OCI-M2 (cell line): ENCODE measurements around the gene LFNG.

Source experiments
- DNase-seq: peaks from one replicate; lab custom pipeline; 2025; ENCODE audit not compliant: unreplicated experiment; lab: John Stamatoyannopoulos, UW

LFNG gene

DNA sequence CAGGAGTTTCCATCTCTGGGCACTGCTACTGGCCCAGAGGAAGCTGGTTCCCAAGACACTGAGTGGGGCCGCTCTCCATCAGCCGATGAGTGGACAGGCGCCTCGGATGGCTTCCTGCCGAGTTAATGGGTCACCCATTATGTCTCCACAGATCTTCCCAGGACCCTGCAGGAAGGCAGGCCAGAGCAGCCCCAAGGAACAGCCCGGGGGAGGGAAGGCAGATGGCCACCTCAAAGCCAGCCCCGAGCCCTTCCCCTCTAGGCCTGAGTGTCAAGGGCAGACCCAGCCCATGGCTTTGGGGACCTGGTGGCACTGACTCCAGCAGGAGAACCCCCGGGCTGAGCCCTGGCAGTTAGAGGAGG is 3.4 kb upstream of the LFNG start:
- DNase-seq: no peak

DNA sequence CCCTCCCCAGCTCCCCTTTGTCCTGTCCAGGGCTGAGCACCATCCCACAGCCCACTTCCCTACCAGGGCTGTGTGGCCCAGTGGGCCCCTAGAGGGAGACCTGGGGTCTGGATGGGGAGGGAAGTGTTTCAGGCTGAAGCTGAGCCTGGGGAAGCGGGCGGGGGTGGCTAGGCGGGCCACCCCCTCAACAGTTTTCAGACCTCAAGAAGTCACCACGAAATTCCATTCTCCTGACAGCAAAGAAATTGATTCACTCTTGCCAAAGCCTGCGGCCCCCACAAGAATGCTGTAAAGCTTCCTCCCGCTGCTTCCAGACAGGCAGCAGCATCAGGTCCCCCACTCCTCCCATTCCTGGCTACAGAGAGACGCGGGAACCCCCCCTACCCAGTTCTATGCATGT is 2.5 kb upstream of the LFNG start:
- DNase-seq: no peak

DNA sequence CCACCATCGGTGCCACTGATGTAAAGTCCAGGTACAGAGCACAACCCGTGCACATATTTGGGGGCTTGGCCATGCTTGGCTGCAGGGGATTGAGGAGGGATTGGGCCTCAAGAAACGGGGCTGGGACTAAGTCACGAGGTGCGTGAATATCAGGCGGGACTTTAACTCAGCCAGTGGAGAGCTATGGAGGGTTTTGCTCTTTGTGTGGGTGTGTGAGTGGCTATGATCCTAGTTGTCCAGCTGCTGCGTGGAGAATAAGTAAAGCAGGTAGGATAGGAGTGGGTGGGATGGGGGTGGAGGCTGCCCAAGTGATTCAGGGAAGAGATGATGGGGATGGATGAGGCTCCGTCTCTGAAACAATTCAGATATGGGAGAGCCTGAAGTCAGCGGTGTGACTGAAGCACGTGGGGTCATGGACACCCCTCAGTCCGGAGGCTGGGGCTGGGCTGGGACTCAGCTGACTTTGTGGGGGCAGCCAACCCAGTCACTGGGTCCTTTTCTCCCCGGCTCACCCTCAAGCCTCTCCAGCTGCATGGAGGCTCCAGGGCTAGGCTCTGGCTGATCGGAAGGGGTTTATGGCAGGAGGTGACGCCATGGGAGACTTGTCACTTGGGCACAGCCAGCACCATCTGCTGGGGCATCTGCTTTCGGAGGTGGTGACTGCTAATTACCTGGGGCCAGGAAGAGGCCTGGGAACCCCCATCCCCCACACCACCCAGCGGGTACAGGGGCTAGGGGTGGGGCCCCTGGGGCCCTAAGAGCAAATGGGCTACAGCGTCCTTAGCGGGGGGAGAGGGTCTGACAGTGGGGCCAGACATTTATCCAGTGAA is 1.7 kb upstream of the LFNG start:
- DNase-seq: no peak

DNA sequence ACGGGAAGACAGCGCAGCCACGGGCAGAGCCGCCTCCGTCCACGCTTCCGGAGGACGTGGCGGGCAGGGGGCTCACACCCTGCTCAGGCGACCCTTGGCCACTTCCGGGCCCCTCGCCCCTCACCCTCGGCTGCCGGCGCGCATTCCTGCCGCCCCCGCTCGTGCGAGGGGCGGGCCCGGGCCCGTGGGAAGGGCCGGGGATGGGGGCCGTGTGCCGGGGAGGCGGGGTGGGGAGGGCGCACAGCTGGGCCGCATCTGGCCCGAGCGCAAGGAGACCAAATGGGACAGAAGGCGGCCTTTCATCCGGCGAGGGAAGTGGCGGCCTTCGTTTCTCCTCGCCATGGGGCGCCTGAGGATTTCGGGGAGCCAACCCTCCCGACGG is 846 bp upstream of the LFNG start:
- no peak for DNase-seq

DNA sequence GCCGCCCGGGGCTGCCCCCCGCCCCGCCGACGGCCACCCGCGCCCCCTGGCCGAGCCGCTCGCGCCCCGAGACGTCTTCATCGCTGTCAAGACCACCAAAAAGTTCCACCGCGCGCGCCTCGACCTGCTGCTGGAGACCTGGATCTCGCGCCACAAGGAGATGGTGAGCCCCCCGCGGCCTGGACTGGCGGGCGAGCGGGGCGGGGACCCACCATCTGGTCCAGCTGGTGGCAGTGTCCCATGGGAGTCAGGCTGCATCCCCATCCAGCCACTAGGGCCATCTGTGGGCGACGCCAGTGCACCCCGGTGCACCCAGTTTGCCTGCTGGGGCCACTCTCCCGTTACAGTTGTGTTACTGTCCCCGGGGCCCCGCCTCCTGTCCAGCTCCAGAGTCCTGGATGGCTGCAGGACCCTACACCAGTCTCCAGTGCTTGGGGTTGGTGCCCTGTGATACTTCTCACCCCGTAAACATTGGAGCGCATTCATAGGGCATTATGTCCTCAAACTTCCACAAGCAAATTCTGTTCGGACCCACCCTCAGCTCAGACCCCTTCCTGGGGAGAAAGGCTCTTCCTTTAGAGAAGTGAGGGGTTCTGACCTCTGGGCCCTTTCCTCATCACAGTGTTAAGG is 672 bp downstream of the LFNG start:
- no peak for DNase-seq

DNA sequence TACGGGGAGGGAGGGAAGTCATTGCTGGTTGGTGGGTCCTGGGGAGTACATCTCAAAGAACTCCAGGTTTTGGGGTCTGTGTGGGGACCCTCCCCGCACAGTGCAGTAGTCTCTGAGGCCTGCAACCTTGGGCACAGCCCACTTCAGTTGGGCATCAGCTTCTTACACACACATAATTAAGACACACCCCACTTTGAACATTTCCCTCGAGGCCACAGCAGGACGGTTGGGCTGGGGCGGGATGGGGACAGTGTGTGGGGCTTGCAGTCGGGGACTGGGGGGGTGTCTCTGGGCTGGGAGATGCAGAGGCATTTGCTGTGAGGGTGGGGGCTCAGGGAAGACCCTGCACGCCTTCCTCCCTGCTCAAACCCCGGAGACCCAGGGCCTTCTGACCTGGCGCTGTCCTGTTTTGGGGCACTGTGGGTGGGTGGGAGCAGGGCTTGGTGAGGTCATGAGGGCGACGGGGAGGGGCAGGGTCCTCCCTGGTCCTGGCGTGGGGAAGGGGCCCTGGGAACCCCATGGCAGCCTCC is 1.3 kb downstream of the LFNG start:
- DNase-seq: no peak

DNA sequence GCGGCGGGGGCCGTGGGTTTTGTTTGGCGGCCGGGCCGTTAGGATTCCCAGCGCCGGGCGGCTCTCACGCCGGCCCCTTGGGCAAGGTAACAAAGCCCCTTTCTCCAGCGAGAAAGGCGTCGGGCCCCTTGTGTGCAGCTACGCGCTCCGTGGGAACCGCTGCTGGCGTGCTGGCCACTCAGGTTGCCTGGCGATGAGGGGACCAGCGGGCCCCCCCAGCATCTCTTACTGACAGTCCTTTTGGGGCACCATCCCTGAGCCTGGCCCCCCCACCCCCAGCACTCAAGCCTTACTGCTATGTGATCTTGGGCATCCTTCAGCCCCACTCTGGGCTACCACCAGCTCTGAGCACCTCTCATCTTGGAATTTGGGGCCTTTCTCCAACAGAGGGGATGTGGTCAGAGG is 1.8 kb downstream of the LFNG start:
- no peak for DNase-seq

DNA sequence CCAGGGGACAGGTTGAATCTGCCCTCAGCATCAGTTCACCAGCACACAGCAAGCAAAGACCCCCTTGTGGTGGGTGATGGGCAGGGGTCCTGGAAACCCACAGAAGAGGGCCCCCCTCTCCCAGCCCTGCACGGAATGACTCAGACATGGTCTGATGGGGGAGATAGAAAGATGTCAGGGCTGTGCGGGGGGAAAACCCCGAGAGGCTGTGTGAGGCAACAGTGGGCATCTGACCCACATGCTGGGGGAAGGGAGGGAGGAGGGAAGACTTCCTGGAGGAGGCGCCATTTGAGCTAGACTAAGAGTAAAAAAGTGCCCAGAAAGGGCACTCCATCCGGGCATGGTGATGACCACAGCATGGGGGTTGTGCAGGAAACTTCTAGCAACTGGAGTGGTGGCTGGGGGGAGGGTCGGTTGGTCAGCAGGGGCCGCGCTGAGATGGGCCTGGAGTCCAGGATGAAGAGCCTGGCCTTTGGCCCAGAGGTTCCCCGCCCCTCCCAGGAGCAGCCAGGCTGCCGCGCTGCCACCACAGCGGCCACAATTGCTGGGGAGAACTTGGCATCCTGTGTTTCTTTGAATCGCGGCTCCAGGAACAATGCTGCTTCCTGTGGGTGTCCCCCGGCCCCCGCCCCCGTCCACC is 2.5 kb downstream of the LFNG start:
- no peak for DNase-seq

DNA sequence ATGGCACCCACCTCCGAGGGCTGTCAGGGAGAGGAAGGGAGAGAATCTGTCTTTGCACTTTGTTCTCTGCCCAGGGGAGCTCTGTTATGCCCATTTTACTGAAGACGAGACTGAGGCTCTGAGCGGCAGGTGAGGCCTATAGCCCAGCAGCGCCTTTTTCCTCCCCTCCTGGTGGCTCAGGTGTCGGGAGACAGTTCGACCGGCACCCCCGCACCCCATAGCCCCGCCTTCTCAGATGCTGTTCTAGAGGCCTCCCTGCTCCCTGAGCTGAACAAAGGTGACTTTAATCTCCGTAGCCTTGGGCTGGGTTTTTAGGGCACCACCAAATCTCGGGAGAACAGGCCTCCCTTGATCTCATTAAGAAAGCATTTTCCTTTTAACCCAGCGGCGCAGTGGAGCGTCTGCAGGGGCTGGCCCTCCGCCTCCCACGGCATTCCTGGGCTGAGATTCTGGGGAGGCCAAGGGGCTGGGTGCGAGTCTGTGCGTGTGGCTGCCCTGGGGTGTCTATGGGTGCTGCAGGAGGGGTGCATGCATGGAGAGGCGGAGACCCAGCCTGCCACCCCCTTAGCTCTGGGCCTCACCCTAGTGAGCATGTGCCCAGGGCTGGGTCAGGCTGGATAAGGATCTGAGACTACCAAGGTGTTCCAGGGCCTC is 3.3 kb downstream of the LFNG start:
- DNase-seq: no peak

DNA sequence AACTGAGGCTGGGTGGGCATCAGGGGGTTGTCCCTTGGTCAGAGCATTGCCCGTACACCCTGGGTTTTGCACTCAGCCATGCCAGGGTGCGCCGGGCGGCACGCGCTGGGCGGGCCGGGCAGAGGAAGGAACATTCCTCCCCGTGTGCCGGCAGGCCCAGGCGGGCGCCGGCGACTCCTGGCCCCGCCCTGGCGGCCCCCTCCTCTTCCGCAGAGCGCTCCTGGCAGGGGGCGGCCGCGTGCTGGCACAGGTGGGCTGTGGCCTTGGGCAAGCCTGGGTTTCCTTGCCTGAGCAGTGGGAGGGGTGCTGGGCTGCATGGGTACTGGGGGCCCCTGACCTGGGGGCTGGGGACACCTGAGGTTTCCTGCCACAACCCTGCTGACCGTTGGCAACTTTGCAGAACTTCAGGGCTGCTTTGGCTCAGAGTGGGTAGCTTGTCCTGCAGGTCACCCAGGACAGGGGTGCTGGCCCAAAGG is 3.9 kb downstream of the LFNG start:
- no peak for DNase-seq

DNA sequence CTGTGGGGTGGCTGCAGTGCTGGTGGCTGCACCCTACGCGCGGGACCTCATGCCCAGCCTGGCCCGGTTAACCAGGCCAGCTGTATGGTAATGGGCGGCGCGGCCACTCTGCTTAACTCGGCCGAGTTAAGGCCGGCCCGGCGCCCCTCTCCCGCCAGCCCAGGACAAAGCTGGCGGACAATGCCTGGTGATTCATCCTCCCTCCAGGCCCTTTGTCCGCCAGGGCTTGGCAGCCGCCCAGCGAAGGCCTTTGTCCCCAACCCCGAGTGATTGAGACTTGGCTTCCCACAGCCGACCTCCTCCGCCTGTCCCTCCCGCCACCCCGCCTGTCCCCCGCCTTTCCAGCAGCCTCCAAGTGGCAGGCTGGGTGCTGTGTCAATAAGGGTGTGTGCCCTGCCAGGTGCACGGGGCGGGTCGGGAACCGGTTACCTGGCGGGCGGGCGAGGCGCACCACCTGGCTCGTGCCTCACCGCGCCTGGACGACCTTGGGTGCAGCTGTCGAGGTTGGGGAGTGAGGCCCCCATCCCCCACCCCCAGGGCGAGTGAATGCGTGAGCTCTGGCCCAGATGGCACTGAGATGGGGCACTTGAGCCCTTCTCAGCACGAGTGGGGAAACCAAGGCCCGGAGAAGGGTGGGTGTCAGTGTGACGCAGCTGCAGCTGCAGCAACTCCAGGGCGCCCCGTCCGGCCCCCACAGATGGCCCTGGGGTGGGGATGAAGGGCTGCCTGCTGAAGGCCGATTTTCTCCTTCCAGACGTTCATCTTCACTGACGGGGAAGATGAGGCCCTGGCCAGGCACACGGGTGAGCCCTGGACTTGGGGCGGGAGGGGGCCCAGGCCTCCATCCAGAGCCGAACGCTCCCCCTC is 4.6 kb downstream of the LFNG start:
- no peak for DNase-seq

DNA sequence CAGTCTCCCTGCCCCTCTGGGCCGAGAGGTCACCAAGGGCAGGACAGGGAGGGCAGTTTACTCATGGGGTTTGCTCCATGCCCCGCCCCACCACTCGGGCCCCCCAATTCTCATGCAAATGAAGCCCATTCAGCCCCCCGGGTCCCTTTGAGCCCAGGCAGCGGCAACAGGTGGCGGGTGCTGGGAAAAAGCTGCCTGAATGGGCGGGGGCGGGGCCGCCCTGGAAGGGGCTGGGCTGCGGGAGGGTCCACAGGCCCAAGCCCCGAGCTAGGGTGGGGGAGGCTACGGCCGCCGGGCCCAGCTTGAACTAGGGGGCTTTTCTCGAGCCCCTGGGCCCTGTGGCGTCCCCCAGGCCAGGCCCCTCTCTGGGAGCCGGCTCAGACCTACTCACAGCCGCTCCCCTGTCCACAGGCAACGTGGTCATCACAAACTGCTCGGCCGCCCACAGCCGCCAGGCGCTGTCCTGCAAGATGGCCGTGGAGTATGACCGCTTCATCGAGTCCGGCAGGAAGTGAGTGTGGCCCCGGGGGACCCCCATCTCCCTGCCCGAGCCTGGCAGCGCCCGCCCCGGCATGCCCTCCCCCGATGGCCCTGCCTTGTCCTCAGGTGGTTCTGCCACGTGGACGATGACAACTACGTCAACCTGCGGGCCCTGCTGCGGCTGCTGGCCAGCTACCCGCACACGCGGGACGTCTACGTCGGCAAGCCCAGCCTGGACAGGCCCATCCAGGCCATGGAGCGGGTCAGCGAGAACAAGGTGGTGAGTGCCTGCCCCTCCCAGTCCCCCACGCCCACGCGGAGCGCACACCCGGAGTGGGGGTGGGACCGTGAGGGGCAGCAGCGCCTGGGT is 5.5 kb downstream of the LFNG start:
- DNase-seq: no peak

DNA sequence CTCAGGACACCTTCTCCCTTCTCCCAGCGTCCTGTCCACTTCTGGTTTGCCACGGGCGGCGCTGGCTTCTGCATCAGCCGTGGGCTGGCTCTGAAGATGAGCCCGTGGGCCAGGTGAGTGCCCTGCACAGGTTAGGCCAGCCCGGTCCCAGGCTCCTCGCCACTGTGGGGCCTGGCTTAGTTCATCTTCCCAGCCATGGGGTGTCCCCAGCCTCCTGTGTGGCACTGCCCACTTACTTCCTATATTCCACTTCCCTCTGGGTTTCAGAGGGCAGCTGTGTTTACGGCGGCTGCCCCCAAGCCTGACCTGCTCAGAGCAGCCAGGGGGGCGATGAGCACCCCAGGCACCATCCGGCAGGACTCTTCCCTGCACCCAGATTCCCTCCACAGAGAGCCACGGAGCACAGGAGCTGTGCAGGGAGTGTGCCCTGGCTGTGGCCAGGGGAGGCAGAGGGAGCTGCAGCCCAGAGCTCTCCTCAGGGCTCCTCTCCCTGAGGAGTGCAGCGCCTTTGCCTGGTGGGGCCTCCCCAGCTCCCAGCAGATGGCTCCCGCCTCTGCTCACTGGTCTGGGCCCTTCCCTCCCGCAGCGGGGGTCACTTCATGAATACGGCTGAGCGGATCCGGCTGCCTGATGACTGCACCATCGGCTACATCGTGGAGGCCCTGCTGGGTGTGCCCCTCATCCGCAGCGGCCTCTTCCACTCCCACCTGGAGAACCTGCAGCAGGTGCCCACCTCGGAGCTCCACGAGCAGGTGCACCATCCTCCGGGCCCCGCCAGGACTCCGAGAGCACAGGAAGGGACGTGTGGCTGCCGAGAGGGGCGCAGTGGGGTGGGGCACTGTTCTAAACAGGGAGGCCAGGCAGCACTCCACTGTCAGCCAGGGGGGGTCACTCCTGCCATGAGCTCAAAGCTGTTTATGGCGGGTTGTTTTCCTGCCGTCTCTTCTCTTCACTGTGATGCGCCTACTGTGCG is 6.4 kb downstream of the LFNG start:
- DNase-seq: no peak

DNA sequence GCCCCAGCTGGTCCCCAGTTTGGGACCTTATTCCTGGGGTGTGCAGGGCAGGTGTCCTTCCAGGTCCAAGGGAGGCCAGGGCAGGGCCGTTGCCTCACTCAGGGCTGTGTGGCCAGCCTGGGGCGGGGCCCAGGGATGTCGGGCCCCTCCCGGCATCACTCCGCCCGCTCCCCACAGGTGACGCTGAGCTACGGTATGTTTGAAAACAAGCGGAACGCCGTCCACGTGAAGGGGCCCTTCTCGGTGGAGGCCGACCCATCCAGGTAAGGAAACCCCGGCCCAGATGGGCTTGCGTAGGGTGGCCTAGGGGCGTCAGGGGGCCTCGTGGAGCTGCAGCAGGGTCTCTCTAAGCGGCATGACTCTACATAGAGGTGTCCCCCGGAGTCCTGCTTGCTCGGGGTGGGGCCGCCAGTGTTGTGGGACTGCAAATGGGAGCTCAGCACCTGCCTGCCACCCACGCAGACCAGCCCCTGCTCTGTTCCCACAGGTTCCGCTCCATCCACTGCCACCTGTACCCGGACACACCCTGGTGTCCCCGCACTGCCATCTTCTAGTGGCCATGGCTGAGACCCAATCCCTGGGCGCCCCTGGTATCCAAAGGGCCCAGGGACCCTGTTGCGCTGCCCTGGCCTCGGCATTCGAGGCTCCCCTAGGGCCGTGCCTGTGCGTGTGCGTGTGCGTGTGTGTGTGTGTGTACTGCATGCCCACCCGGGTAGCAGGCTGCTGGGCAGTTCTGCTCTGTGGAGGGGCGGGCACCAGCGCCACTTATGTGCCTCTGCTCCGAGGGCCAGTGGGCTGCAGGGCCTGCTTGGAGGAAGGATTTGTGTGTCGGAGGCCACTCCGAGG is 7.3 kb downstream of the LFNG start:
- no peak for DNase-seq

DNA sequence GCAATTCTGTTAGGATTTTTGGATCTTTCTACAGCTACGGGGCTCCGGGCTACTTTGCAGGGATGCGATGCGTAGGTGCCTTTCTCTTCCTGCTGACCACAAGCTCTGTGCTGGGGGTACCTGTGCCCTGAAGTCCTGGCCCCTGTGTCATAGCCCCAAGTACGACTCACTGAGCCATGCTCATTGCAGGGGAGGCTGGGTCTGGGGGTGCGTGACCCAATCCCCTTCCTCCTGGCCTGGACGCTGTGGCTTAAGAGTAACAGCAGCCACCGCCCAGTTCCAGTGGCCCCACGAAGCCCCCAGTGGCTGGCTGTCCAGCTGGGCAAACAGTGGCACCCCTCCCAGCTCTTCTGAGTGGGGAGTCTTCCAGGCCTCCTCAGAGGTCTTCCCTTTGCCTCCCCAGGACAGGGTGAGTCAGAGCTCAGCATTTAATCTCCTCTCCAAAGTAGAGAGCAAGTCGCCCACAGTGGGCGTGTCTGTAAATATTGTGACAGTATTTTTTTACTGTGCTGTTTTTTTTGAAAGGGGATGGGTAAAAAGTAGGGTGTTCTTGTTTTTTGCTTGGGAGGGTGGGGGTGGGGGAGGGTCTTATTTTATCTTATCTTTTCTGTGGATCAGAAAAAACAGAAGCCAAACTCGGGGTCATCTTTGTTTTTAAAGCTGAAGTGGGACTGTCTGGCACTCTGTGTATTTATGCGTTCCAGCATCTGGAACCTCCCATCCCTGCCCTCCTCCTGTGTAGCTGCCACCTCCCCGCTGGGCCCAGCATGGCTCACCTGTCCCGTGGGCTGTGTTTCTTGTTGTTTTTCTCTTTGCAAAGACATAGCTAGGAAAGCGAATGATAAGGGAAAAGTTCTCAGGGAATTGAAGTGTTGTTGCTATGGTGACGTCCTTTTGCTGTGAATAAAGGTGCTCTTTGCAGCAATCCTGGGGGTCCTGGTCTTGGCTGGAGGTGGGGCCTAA is 8.2 kb downstream of the LFNG start:
- DNase-seq: no peak

DNA sequence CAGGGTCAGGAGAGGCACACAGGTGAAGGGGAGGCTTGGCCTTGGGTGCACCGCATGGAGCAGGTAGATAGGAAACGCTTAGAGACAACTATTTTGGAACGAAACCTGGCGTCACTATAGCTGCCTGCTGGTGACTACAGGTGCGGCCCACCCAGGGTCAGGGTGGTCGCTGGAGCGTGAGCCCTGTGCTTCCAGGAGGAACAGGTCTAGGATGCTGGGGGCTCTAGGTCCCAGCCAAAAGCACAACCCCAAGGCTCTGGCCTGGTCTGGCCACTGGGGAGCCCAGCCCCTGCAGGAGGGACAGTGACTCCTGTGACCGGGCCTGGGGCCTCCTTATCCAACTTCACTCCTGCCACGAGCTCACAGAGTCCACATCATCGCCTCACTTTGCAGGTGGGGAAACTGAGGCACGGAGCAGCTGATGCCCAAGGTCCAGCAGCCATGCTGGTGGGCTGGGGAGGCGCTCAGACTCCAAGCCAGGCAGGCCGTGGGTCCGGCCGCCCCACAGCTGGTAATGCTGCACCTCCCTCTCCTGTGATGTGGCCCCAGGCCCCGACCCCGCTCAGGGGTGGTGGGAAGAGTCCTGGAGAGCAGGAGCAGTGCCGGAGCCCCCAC is 9.0 kb downstream of the LFNG start:
- no peak for DNase-seq
